MV-4-11 (cell line): ENCODE results near the gene CCDC70.

Source experiments
- DNase-seq: peaks from one replicate; lab custom pipeline; 2025; lab: John Stamatoyannopoulos, UW

The CCDC70 gene

DNA sequence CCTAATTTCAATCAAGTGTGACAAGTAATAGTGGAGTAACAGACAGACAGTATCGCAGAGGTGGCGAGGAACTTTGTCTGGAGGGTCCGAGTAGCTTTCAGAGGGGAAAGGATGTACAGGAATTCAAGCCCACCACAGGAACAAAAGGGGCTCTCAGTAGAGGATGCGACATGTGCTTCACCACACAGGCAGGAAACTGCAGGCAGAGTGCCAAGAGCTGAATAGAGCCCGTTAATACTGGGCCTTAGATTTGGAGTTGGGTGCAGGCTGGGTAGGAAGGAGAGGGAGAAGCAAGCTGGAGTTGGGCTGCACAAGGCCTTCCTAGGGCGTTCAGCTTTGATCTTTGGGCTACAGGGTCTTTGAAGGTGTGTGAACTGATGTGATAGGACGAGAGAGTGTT lies 1.2 kb downstream of the CCDC70 start:
- DNase-seq: no peak

DNA sequence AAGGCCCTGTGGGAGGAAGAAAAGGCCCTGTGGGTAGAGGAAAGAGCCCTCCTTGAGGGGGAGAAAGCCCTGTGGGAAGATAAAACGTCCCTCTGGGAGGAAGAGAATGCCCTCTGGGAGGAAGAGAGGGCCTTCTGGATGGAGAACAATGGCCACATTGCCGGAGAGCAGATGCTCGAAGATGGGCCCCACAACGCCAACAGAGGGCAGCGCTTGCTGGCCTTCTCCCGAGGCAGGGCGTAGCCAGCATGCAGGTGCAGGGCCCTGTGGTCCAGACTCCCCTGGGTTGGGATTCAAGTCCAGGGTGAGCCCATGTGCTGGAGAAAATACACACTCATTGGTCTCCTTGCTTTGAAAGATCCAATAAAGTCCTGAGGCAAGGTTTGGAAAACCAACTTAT lies 4.1 kb downstream of the CCDC70 start:
- DNase-seq: no peak

DNA sequence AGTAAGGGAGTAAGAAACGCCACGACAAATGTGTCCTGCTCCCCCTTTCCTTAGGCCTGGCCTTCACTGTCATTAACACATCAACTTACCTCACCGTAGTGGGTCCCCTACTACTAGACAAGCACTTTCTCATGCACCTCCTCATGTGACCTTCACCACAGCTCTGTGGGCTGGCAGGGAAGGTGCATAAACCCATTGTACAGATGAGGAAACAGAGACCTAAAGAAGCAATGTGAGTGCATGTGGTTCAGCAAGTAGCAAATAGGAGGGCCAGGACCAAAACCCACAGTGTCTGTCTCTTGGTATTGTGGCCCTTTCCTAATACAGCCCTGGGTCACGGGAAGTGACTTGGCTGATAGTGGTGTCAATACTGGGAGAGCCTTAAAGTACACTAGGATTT lies 5.3 kb downstream of the CCDC70 start:
- no peak for DNase-seq

DNA sequence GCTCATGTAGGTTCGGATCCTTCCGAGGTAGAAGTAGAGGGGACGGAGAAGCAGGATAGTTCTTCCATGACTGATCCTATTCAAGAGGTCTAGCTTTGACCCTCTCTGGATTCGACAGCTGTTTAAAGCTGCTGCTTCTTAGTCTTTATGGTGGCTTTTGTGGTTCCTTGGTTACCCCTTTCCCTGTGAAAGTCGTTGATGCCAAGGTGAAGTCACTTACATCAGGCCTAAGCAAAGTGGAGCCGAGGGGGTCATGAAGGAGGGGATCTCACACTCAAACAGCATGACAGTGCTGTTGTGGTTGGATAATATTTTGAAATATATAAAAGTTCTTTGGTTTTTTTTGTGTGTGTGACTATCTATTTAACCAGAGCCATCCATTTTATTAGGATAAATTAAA lies 8.1 kb downstream of the CCDC70 start:
- no peak for DNase-seq

DNA sequence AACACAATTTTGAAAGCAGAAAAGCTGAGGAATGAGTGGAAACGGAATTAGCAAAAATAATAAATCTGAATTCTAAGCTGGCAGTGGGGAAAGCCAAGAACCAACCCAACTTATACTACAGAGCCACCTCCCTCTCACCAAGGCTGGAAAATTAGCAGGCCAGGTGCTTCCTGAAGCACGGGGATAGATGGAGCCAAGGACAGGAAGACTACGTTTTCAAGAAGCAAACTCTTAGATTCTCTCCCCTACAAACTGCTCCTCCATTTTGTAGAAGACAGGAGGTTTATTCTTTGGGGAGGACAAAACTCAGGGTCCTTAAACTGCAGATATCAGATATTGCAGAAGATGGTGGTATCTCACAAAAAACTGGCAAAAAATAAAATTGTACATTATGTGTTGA lies 8.8 kb downstream of the CCDC70 start:
- DNase-seq: no peak

DNA sequence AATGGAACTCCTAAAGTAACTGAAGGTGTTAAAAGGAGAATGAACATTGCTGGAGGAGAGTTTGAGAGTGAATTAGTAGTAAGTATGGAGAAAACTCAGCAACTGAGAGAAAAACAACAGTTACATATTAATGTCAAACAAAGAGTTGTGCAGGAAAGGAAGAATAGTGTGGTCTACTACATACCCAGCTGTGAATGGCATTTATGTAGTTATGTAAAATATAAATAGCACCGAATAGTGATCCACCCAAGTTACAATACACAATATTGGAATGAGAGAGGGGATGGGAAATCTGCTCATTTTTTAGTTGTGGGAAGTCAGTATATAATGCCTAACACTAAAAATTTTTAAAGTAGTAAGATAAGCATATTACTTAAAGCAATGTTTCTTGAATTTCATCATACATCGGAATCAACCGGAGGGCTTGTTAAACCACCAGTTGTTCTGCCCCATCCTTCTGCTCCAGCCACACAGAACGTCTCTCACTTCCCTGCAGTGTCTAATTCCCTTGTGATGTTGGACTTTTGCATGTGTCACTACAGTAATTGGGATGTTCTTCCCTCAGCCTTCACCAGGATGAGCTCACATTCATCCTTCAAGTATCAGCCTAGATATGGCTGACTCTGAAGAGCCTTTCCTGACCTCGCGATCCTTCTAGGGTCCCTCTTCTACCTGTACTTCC lies 11.5 kb downstream of the CCDC70 start:
- DNase-seq: no peak

DNA sequence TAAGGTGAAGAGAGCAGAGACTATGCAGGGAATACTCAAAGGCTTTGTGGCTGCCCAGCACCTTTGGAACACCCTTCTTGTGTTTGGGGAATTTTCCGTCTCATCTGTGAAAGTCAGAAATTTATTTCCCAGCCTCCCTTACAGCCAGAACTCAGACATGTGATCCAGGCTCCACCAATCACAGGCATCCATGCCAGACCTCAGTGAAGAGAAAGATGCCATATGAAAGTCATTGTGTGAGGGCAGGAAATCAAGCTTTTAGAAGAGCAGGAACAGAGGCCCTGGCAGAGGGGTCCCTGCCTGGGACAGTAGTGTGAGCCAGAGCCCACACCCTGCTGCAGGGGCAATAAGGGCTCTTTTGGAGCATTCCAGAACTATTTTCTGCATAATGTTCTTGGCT lies 12.1 kb downstream of the CCDC70 start:
- DNase-seq: no peak

DNA sequence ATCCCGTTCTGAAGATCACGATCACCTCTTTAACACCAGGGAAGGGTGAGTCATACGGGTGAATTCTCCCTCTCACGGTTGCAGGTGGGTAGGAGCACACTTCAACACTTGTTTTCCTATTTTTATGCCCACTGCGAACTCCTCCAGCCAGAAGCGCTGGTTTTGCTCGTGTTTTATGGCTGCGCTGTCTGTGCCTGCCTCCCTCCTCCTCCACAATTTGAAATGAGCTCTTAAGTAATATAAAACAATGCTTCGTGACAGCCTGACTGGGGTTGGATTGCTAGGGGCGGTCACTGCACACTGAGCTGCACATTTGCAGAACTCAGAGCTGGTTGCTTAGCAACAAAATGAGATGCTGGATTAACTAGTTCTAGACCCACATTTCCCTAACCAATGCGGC lies 12.9 kb downstream of the CCDC70 start:
- DNase-seq: no peak

DNA sequence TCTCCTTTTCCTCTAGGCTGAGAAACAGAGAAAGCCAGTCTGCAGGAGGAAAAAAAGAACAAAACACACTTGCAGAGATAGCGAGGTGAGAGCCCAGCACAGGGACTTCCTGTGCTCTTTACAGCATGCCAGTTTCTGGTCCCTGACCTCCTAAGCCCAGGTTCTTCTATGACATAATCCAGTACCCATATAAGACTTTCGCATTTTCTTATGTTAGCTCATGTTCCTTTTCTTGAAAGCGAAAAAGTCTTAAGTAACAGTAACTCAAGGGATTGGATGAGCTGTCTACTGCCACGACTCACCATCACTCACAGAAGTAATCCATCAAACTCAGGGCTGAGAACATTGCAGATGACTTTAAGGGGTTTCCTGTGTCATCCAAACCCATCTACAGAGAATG lies 17.4 kb downstream of the CCDC70 start:
- peak; percentile 22 for DNase-seq

DNA sequence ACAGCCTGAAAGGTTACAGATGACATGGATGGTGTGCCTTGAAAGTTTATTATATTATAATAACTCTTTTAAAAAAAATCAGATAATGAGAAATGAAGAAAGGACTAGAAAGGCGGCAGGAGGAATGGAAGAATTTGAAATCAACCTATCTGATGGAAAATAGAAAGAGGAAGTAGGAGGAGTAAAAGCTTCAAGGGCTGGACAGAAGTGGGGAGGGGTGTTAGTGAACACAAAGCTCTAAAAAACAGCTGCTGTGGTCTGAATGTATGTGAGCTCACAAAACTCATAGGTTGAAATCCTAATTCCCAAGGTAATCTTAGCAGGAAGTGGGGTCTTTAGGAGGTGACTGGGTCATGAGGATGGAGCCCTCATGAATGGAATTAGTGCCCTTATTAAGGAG lies 19.5 kb downstream of the CCDC70 start:
- DNase-seq: peak; percentile 7

DNA sequence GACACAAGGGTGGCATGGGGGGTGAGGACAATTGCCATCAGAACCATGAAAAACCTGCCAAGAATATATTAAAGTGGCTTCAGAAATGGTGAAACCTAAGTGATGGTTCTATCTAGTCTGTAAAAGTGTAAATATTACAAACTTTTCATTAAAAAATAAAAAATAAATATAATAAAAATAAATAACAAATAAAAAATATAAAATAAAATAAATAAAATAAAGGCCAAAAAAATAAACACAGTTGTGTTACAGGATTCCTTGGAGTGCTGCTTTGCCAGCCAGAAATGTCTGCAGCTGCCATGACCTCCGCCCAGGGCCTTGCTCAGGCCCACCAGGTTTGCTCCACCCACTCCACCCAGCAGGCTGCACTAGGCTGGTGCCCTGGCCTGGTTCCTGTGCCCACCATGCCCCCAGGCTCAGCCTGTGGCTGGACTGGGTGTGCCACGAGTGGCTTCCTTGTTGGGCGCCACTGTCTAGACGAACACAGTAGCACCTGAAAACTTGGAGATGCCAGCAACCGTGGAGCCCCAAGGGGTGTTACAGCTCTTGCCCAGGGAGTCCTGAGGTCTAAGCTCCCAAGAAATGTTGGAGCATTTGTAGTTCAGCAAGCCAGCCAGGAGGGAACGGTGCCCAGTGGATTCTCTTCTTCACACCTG lies 20.9 kb downstream of the CCDC70 start:
- DNase-seq: no peak

DNA sequence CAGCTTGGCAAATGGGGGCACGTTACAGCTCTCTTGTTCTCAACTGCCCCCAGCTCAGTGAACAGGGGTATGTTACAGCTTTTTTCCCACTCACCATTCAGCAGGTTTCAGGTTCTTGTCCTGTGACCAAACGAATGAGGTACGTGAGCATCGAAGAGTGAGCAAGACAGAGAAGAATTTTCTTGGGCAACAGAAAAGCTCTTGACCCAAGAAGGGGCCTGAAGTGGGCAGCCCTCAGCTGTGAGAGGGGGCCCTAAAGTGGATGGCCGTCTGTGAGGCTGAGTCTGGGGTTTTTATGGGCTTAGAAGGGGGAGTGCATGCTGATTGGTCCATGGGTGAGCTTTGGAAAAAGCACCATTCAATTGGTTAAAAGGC lies 21.4 kb downstream of the CCDC70 start:
- DNase-seq: no peak

DNA sequence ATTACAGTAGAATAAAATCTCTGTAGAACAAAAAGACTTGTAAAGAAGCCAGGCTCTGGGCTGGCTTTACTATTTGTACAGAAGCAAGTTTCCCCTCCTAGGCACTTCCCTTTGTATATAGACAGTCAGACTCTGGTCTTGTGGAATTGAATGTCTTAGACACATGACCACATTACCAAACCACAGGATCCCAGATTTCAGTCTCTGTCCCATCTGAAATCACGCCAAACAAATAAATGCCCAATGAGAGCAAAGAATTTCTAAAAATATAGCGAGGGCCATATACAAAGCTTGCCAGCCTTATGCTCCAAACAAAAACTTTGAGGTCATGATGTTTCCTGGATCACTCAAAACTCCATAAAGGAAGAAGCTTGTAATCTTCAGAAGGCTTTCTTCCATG lies 23.9 kb downstream of the CCDC70 start:
- DNase-seq: no peak

DNA sequence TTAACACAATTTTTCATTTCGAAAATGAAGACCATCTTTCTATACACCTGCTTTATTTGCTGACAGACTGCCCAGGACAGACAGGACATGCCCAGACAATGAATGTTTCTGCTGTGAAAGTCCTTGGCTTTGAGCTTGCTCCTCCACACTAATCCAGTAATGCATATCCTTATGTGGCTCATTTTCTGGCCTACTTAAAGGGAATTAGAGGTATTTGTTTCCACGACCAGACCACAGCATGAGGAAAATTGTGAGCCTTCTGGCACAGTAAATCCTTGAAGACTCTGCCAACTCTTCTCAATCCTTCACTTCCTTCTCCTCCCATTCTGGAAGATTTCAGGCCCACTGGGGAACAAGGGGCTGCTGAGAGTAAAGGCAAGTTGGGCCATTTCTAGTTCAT lies 25.7 kb downstream of the CCDC70 start:
- no peak for DNase-seq

DNA sequence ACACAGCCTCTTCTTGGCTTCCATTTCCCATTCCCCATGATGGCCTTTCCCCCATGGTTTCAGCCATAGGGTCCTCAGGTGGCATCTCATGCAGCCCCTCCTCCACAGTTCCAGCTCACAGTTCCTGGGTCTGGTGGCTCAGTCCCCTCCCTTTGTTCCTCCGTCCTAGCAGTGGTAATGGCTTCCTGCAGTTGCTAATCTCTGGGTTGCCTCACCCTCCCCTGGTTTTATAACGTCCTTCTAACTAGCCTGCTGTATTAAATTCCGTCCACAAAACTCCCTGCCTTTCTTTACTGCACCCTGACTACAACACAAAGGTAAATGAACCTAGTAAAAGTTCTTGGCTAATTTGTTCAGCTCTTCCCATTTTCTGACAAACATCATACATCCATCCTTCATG lies 30.9 kb downstream of the CCDC70 start:
- no peak for DNase-seq

DNA sequence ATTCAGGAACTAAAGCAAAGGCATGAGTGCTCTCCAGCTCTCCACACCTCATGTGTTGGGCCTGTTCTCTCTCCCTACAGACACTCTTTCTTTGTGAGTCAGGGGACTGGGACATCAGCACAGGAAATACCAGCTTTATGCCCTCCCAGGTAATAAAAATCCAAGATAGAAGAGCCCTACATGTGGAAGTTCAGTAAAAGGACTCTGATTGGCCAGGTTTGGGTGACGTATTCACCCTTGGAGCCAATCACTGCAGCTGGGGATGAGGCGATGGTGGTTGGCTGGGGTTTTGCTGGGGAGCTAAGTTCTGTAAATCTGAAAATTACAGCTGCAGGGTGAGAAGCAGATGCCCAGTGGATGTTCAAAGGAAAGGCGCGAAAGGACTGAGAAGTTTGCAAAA lies 32.5 kb downstream of the CCDC70 start:
- DNase-seq: no peak

DNA sequence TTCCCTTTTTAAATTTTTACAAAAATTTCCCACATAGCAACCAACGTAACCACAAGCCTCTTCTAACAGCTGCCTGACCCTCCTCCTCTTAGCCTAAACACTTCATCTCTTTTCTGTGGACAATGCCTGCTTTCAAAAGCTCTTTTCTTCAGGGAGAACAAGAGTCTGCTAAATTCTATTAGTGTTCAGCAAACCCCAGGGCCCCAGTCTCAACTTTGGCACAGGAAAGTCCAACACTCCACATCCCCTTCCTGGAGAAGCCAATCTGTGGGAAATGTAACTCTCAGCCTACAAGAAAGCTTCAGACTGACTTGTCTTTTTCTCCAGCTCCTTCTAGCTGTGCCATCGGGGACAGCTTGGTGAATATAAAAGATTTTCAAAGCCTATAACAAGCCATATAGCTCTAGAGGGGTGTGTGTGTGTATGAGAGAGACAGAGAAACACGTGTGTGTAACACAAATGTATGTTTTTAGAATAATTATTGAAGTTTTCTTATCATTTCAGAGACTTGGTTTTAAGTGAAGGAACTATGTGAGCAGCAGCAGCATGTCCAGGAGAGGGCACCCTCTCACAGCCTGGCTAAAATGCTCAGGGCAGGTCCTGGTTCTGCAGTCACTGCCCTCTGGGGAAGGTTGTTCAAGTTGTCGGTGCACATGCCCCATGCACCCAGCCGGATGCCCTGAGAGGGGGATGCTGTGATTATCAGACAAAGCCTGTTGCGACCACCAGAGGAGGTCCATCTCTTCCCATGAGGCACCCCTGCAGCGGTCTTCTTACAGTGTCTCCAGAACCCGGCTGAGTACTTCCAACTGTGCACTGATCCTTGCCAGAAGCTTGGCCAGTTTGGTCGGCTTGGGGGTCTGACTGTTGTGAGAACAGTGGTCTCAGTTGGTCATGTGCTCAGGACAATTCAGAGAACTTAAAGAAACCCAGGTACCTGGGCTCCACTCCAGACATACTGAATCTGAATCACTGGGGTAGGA lies 34.4 kb downstream of the CCDC70 start:
- DNase-seq: peak; percentile 43

DNA sequence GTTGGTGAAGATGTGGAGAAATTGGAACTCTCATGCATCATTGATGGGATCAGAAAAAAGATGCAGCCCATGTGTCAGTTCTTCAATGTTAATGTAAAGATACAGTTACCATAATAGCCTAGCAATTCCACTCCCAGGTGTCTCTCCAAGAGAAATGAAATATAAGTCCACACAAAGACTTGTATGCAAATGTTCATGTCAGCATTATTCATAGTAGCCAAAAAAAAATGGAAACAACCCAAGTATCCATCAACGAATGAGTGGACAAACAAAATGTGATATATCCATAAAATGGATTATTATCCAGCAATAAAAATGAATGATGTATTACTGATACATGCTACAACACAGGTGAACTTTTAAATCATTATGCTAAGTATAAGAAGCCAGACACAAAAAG lies 38.7 kb downstream of the CCDC70 start:
- DNase-seq: no peak

DNA sequence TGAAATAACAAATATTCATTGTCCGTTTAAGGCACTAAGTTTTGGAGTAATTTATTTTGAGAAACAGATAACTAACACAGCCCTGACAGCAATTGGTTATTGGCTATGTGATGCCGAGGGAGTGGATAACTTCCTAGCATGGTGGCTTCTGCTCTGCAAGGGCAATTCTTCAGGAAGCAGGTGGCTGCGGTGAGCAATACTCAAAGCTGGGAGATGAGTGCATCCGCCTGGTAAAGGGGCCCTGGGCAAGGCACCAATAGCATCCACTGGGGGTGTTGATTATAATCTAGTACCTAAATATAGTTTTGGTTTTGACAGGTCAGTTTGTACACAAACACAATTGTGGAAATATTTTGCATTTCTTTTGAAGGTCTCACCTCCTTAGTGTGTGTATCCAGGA lies 41.0 kb downstream of the CCDC70 start:
- no peak for DNase-seq

DNA sequence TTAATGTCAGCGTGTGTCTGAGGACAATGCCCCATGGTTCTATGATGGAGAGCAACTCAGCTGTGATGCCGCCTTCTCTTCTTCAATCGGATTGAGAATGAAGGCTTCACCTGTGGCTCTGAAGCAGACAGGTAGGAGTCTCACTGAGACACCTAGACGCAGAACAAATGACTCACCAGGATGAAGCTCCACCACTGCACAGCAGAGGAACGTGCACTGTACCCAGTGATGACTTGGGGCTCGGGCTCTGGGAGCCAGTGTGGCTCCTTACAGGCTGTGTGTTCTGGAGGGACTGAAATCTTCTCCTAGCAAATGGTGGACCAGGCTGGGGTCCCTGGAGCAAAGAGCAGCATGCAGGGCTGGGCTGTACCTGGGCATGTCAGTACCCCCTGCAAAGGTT lies 44.0 kb downstream of the CCDC70 start:
- no peak for DNase-seq

DNA sequence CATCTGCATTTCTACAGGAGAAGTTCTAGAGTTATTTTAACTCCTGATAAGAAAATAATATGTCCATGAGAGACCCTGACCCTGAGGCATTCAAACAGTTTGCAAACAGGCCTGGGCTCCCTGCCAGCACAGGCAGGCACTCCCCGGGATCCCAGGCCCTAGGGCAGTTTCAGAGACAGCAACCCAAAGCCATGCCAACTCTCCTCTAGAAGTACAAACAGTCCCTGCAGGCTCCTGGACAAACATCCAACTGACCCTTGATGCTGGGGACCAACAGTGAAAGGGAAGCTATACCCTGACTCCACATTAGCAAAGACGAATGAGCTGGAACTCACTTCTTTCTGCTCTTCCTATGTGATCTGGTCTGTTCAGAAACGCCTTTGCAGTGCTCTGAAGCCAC lies 44.8 kb downstream of the CCDC70 start:
- DNase-seq: no peak

DNA sequence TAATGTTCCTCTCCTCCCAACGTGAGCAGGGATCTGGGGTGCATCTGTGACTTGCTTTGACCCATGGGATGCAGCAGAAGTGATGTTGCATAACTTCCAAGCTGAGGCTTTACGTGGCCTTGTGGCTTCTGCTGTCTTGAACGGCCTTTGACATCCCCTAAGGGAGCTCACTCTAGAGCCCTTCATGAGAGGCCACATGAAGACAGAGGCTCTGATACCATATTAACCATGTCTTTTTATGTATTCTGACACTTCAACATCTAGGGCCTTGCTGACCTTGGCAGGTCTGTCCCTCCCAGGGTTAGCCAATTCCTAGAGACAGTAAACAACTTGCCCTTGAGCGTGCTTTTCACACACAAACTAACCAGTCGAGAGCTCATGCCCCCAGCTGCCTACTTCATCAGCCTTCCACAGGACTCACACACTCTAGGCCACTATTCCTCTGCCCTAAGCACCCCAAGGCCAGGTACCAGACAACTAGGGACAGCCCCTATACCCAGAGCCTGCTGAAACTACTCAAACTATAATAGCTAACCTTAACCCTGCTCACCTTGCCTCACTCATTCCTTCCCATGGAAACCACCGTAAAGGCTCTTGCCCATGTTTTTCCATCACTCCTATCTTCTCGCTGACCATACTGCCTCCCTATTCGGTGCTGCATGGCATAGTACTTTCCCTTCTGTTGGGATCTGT lies 45.4 kb downstream of the CCDC70 start:
- DNase-seq: peak; percentile 68
